Upper lobe of left lung (tissue), 4 donors: Measurements from ENCODE around the gene TUBD1.
A peak's percentile ranks its signal among the peaks of the same experiment; 100 is the strongest.

Source experiments
- CTCF ChIP-seq, 6 experiments: fragments of 450-650 bp in 4 of 6; fragments of 200-600 bp in 2 of 6; sonication (generic) in 2 of 6; IDR thresholded peaks; one replicate each; pipeline ENCODE4 v1.5.1; 2016 to 2019; ENCODE audit warnings: antibody characterized with exemption in 6 of 6
- EP300 ChIP-seq, 4 donors: sonication (generic); formaldehyde crosslinking; IDR thresholded peaks; one replicate each; pipeline ENCODE4 v1.5.1; 2017; ENCODE audit warnings: antibody characterized with exemption in 4 of 4, control low read depth in 2 of 4
- POLR2A ChIP-seq, 4 donors: fragments of 450-650 bp; IDR thresholded peaks; one replicate each; pipeline ENCODE4 v1.5.1; 2016 to 2017; ENCODE audit warnings: antibody characterized with exemption in 4 of 4, mild to moderate bottlenecking in 2 of 4
- POLR2AphosphoS5 ChIP-seq, 2 donors: sonication (generic); formaldehyde crosslinking; IDR thresholded peaks; one replicate each; pipeline ENCODE4 v1.5.1; 2017; ENCODE audit warnings: antibody characterized with exemption in 2 of 2

- TF ChIP-seq POLR2A (IDR thresholded peaks at IDR 0.05) (no peak), EP300 (IDR thresholded peaks at IDR 0.05) (no peak), CTCF (IDR thresholded peaks at IDR 0.05) (no peak), POLR2AphosphoS5 (IDR thresholded peaks at IDR 0.05) (peak in 1 of 2 donors; percentile 60)
These were observed 53.0 kb downstream of the TUBD1 start for GRCh38 chr17:59839651-59840328.
